Coronary artery (tissue), 2 donors: ENCODE measurements around the gene RAB10.
A peak's percentile ranks its signal among the peaks of the same experiment; 100 is the strongest.

Experiments
- DNase-seq: peaks from one replicate; pipeline ENCODE4 v3.0.0-alpha.2; 2017; ENCODE audit warnings: low spot score
- H3K27ac ChIP-seq, 2 donors: fragments of 200-600 bp; sonication (generic); one replicate each; pipeline ENCODE4 v1.5.1; 2016 to 2019
- H3K4me3 ChIP-seq: fragments of 200-600 bp; sonication (generic); 2 replicates; pipeline ENCODE4 v1.5.1; 2016; ENCODE audit warnings: mild to moderate bottlenecking, moderate library complexity
- CTCF ChIP-seq: fragments of 200-600 bp; sonication (generic); IDR thresholded peaks from one replicate; pipeline ENCODE4 v1.5.1; 2019; ENCODE audit warnings: antibody characterized with exemption

The RAB10 gene

GRCh38 chr2:26182441-26182840 lies 148.6 kb downstream of the RAB10 start:
- Histone ChIP-seq H3K27ac (no peak overlapping the region), H3K4me3 (no peak overlapping the region)
- TF ChIP-seq CTCF: no peak
- DNase-seq: no peak

DNA sequence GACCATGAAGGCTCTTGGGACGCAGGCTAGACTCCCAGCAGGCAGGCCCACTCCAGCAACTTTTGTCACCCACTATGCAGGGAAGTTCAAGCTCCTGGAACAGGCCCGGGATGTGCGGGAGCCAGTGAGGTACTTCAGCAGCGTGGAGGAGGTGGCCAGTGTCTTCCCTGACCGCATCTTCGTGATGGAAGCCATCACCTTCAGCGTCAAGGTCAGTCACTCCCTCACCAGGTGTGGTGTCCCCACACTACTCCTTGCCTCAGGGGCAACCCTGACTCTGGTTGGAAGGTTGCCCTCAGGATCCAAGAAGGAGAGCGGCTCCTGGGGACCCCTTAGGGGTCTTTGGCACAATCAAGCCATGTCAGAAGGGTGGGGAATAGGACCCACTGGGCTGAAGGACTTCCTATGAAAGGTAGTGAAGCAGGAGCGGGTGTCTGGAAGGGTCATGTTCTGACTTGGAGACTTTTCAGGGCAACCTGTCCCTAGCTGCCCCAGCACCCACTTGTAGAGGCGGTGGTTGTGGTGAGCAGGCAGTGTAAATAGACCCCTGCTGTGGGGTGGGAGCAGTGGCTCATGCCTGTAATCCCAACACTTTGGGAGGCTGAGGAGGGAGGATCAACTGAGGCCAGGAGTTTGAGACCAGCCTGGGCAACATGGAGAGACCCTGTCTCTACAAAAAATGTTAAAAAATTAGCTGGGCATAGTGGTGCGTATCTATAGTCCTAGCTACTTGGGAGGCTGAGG lies 149.2 kb downstream of the RAB10 start:
- H3K27ac ChIP-seq: no peak overlapping the region
- no peak for TF ChIP-seq CTCF
- H3K4me3 ChIP-seq: no peak overlapping the region
- DNase-seq: no peak

DNA sequence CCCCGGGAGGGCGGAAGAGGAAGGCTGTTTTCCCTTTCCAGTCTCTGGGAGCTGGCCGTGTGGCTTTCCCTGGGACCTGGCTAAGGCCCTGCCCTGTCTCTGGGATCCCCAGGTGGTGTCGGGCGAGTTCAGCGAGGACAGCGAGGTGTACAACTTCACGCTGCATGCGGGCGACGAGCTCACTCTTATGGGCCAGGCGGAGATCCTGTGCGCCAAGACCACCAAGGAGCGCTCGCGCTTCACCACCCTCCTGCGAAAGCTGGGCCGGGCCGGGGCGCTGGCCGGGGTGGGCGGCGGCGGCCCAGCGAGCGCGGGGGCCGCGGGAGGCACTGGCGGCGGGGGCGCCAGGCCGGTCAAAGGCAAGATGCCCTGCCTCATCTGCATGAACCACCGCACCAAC lies 150.2 kb downstream of the RAB10 start:
- no peak for DNase-seq
- TF ChIP-seq CTCF: no peak
- Histone ChIP-seq H3K27ac (peak overlapping the region in 1 of 2 donors; percentile 80), H3K4me3 (peak overlapping the region; percentile 77)

DNA sequence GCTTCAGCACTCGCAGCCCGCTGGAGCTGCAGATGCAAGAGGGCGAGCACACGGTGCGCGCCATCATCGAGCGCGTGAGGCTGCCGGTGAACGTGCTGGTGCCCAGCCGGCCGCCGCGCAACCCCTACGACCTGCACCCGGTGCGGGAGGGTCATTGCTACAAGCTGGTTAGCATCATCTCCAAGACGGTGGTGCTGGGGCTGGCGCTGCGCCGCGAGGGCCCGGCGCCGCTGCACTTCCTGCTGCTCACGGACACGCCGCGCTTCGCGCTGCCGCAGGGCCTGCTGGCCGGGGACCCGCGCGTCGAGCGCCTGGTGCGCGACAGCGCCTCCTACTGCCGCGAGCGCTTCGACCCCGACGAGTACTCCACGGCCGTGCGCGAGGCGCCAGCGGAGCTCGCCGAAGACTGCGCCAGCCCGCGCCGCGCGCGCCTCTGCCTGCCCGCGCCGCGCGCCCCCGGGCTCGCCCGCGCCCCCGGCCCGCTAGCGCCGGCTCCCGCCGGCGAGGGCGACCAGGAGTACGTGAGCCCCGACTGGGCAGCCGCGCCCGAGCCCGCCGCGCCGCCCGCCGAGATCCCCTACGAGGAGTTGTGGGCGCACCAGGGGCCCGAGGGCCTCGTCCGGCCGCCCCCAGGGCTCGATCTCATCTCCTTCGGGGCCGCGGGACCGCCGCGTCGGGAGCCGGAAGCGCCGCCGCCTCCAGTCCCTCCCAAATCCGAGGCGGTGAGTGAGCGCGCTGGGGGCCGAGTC lies 150.8 kb downstream of the RAB10 start:
- TF ChIP-seq CTCF: peak; percentile 34
- DNase-seq: peak; percentile 84
- Histone ChIP-seq H3K4me3 (peak overlapping the region; percentile 77), H3K27ac (peak overlapping the region in 1 of 2 donors; percentile 80)

GRCh38 chr2:26185304-26185928 lies 151.5 kb downstream of the RAB10 start:
- DNase-seq: no peak

More at GRCh38 chr2:26185304-26185928, 151.5 kb downstream of the RAB10 start:
- Histone ChIP-seq H3K4me3 (peak overlapping the region; percentile 77), H3K27ac (peak overlapping the region in 1 of 2 donors; percentile 80)
- no peak for TF ChIP-seq CTCF
